ENCODE data around the gene DPEP3.
A peak's percentile ranks its signal among the peaks of the same experiment; 100 is the strongest.
"Not testable (repeated sequence)": the region's sequence is repeated elsewhere in the genome, so short reads cannot be mapped to it uniquely, and the experiment has no call there.

Gene DPEP3

DNA sequence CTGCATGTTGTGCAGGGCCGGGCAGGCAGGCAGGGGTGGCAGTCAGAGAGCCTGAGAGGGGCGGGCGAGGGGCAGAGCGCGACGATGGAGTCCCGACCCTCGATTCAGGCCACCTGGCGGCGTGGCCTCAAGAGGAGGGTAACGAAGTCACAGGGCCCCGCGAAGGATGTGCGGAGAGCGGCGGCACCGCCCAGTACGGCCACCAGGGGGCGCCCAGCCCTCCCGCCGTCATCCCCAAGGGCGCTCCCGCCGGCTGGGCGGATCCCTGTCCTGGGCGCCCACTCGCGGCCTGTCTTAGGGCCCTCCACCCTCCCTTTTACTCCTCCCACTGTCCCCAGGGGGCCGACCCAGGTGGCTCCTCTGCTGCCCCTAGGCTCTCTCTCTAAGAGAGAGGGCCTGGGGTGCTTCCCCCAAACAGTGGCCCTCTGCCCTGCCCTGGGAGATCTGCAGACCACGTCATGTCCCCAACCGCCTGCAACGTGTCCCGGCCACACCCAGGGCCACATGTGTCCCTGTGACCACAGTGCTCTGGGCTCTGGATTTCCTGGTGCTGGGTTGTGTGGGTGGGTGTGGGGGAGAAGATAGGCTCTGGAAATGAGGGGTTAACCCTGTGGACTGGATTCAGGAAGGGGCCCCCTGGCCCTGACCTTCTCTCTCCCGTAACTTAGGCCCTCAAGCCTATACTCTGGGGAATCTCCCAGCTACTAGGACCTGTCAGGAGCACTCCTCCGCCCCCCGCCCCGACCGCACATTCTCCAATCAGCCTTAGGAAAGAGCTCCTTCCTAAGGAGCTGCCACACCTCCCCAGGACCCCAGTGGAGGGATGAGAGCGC is 13.1 kb upstream of the DPEP3 start:
- DNase-seq: peak; percentile 25

DNA sequence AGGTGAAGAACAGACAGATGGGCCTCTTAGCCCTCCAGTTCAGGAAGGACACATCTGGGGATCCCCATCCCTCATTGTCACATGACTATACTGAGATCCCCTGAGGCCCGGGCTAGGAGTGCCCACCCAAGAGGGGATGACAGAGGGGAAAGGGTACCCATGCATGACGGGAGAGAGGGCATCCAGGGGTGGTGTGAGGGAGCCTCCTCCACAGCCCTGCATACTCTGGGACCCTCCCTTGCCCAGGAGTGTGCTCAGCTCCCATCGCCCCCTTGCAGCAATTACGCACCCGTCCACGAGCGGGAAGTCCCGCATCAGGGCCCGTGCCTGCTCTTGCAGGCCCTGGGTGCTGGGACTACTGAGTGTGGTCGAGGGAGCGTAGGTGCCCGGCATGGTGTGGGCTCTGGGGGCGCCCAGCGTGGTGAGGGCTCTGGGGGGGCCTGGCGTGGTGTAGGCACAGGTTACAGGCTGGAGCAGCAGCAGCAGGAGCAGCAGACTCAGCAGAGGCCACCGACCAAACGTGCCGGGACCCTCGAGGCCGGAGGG is 12.4 kb upstream of the DPEP3 start:
- no peak for DNase-seq

DNA sequence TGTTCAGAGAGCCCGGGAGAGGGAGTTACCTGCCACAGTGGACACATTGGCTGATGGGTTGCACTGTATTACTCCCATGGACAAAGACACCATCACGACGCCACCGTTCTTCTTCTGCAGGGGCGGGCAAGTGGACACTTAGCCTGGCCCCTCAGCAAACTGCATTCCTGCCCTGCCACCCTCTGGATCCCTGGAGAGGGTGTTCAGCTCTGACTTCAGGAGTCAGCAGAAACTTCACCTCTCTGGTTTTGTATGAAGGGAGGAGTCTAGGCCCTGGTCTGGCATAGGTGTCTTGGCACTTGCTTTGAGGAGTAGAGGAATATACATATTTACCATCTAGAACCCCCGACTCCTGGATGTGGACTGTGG is 9.7 kb upstream of the DPEP3 start:
- no peak for DNase-seq

DNA sequence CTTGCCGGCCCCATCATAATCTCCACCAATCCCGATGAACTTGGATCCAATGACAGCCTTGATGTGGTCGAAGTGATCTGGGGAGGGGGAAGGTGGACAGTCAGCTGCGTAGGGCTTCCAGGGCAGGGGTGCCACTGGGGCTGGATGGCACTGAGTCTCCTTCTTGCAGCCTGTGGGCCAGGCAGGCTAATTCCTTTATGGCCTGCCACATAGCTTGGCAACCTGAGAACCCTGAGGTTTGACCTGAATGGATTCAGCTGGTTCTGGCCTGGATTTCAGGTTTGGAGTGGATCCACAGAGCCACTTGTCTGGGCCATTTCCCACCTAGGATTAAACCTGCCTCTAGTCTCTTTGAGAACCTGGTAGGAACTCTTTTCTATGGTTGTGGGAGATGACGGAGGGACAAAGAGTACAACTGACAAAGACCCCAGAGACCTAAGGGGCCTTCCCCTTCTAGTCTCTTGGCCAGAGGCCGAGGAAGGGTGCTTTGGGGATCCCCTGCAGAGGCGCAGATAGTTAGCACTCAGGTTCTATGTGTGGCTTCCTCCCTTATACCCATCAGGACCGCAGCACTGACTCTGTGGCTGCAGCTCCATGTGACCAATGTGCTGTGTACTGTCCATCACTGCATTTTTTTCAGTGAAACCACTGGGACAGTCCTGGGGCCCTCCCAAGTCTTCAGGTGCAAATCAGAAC is 9.2 kb upstream of the DPEP3 start:
- no peak for DNase-seq

DNA sequence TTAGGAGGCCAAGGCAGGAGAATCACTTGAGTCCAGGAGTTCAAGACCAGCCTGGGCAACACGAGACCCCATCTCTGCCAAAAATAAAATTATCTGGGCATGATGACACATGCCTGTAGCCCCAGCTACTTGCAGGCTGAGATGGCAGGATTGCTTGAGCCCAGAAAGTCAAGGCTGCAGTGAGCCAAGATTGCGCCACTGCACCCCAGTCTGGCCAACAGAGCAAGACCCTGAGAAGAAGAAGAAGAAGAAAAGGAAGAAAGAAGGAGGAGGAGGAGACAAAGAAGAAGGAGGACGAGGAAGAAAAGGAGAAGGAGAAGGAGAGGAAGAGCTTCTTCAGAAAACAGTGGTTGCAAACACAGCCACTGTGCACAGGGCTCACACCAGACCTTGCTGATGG is 8.4 kb upstream of the DPEP3 start:
- DNase-seq: no peak

DNA sequence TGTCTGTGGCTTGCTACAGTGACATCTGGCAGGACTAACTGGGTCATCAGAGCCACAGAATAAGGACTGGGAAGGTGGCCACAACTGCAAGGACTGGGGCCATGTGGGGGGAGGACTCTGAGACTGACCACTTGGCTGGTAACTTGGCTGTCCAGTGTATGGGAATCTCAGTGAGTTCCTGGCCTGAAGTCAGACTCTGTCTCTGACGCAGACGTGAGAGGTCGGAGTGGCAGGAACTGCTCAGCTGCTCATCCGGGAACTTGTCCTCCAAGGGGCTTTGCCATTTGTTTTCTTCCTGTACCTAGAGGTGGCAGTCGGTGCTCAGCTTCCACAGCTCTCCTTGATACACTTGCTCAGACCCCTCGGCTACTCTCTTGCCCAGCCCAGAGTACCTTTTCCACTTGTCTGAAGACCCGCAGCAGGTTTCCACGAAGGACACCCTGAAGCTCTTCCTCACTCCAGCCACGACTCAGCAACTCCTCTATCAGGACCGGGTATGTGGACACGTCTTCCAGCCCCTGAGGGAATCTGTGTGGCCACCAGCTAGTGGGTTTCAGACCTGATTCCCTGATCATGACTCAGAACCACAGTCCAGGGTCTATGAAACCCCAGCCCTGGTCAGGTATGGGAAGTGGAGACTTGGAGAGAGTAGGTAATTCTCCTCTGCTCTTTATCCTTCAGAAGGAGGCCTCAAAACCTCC is 7.3 kb upstream of the DPEP3 start:
- DNase-seq: no peak

DNA sequence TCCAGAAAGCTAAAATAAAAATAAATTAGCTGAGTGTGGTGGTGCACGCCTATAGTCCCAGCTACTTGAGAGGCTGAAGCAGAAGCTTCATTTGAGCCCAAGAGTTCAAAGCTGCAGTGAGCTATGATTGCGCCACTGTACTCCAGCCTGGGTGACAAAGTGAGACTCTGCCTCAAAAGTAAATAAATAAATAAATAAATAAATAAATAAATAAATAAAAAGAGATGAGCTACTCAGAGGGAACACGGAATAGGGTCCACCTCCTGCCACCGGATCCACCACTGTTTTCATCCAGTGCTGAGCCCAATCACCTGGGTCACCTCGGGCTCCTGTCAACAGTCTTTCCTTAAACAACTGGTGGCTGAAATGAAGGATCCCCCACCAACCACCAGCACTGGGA is 6.7 kb upstream of the DPEP3 start:
- DNase-seq: no peak

DNA sequence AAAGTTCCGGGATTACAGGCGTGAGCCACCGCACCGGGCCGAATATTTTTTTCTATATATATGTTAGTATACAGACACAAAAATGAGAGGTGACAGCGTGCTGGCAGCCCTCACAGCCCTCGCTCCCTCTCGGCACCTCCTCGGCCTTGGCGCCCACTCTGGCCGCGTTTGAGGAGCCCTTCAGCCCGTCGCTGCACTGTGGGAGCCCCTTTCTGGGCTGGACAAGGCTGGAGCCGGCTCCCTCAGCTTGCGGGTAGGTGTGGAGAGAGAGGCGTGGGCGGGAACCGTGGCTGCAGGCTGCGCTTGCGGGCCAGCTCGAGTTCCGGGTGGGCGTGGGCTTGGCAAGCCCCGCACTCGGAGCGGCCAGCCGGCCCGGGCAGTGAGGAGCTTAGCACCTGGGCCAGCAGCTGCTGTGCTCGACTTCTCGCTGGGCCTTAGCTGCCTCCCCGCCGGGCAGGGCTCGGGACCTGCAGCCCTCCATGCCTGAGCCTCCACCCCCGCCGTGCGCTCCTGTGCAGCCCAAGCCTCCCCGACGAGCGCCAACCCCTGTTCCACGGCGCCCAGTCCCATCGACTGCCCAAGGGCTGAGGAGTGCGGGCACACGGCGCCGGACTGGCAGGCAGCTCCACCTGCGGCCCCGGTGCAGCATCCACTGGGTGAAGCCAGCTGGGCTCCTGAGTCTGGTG is 1.9 kb upstream of the DPEP3 start:
- no peak for DNase-seq

DNA sequence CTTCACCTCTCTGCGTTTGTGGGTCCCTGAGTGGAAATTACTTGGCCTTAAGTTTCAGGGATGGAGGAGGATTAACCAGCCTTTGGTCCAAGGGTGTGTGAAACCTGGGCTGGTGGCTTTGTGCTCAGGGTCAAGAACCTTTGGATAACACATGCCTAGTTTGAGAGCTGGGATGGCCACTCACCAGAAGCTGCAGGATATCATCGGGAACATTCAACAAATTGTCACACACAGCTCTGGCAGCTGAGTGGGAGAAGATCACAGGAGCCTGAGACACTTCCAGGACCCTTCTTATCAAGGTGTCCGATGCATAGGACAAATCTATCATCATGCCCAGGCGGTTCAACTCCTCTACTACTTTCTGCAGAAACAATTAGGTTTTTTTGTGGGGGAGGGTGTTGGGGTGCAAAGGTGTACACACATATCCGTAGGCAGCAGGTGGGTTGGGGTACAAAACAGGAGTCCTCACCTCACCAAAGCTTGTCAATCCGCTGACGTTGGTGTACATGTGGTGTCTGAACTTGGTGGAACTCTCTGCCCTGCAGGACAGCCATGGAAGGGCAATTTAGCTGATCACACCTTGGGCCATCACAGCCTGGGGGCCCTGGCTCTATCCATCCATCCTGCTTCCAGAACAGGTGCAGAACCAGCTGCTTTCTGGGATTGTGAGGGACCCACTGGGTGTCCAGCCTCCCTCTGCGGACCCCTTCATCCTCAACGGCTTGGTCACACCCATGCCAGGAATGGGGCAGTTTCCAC is 2.7 kb downstream of the DPEP3 start:
- no peak for DNase-seq

DNA sequence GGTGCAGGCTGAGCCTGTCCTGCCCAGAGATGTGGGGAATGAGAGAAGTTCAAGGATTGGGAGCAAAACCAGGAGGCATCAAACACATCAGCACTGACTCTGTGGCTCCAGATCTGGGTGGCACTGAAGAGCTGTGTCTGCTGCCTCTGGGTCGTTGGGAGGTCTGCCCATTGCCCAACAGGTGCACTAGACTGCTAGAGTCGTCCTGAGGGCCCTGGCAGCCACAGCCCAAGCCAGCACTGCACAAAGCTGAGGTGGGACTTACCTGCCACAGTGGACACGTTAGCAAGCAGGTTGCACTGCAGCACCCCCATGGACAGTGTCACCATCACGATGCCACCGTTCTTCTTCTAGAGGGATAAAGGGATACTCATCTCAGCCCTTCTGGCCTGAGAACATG is 3.3 kb downstream of the DPEP3 start:
- DNase-seq: no peak

DNA sequence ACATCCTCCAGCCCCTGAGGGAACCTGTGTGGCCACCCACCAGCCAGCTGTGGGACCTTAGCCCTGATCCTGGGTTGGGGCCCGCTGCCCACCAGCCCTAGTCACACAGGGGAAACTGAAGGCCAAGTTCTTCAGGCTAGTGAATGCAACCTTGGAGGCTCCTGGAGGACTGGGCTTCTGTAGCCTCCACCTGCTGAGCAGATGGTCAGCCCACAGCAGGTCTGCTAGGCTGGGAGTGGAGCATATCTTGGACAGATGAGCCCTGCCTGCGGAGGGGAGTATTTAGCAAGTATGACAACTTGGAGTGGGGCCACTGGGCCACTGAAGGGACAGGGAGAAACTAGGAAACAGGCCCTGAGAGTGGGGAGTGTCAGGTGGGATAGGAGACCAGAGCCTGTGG is 4.1 kb downstream of the DPEP3 start:
- DNase-seq: no peak

DNA sequence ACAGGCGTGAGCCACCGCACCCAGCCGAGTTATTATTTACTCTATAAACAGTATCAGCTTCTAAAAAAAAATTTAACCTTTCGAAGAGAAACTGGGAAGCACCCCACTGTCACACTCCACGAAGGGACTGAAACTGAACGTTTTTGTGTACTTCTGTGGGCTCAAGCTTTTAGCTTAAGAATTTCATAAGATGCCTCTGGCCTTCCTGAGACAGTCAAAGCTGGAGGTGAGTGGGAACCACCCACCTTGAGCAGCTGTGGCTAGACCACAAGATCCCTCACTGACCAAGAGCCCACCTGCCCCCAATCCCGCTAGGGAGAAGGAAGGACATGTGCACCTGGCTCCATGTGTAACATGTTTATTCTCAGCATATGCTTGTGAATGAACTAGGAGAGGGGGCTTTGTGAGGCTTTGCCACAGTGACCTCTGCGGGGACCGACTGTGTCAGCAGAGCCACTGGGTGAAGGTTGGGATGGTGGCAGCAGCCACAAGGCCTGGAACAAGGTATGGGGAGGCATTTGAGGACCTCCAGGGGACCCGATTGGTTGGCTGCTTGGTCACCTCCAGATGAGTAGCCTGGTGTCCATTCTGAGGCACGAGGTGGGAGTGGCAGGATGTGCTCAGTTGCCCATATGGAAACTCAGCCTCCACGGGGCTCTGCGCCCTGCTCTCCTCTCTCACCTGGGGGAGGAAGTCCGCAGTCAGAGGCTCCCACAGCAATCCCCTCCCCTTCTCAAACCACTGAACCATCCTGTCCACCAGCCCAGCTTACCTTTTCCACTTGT is 4.8 kb downstream of the DPEP3 start:
- no peak for DNase-seq

DNA sequence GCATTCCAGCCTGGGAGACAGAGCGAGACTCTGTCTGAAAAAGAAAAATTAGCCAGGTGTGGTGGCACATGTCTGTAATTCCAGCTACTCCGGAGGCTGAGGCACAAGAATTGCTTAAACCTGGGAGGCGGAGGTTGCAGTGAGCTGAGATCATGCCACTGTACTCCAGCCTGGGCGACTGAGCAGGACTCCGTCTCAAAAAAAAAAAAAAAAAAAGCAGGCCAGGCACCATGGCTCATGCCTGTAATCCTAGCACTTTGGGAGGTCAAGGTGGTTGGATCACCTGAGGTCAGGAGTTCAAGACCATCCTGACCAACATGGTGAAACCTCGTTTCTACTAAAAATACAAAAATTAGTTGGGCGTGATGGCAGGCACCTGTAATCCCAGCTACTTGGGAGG is 8.0 kb downstream of the DPEP3 start:
- not testable (repeated sequence) for DNase-seq

DNA sequence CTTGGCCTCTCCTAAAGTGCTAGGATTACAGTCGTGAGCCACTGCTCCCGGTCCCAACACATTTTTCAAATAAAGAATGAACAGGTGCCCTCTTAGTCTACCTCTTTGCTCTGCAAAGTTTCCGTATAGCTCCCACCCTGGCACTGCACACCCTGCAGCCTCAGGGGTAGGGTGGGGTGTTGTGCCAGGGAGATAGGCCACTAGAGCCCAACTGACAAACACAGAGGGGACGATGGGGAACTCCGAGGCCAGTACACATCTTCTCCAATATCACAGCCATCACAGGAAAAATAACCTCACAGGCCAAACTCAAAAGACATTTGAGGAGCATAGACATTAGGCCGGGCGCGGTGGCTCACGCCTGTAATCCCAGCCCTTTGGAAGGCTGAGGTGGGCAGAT is 9.2 kb downstream of the DPEP3 start:
- DNase-seq: no peak

DNA sequence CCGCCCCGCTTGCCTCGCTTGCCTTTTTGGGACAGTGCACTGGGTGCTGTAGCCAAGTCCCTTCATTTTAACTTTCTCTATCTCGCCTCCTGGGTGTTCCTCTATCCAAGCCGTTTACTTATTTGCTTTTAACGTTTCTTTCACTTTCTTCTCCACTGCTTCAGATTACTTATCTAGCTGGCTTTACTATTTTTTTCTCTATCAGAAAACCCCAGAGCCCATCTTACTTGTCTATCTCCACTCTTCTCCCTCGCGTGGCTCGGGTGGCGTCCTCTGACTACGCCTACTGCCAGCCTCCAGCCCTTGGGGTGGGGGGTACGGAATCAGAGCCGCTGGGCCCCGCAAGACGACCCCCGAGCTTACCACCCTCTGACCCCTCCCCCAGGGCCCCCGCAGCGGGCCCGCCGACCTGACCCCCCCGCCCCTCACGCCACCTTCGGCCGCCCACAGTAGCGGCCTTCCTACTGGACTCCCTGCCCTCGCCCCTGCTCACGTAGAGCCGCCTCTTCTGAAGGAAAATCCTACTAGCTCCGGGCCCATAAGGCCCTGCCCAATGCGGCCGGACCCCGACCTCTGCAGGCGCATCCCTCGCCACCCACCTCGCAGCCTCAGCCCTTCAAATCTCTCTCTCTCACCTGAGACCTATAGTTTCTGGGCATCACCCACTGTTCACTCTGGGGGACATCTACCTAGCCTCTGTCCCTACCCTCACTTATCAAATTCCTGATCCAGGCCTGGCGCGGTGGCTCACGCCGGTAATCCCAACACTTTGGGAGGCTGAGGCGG is 10.9 kb downstream of the DPEP3 start:
- no peak for DNase-seq

DNA sequence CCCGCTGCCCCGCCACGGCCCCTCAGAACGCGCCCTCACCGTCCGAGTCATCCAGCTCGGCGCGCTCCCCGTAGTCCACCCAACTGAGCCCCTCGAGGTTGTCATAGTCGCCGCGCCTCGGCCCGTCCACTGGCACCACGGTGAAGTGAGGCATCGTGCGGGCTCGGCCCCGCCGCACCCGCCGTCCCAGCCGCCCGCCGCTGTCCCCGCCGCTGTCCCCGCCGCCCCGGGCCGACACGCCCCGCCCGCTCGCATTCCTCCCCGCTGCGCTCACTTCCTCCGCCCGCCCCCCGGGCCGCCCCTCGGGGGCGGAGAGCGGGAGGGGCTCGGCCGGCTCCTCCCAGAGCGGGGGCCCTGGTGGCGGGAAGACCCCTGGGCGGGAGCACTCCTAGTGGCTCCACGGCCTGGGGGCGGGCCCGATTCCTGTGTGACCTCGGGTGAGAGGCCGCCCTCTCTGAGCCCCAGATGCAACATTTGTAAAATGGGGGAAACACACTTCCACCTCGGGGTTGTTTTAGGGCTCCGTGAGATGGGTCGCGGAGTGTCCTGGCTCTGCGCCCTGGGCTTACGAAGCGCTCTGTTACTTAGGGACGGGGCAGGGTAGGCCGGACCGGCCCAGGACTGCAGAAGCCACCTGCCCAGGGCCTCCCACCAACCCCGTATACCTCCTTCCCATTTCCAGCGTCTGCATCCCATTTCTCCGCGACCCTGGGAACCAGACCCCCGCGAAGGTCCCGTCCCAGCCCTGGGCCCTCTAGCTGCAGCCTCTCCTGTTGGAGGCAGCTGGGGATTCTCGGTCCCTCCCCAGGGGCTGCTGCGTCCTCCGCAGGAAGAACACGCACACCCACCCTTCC is 11.7 kb downstream of the DPEP3 start, which contains the start of gene SLC12A4:
SLC12A4 (minus strand) TSS at position 238 of the 854 bp plus-strand sequence; CDS start at position 154, 84 bp downstream.
- peak; percentile 28 for DNase-seq

DNA sequence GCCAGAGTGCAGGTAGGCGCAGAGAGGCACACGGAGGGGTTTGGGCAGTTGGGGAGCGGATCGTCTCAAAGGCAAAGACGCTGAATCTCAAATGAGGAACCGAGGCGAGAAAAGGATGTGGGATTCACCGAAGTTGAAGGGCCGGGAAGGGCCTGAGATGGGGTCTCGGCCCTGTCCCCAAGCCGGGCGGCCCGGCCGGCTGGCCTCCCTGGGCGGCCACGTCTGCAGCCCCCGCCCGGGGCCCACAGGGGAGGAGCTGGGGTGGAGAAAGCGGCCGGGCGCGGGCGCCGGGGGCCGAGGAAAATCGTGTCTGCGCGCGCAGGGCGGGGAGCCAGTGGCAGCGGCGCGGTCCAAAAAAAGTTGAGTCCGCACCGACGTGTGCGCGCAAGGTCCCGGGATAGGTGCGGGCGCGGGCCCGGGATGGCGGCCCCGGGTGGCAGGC is 12.3 kb downstream of the DPEP3 start:
- no peak for DNase-seq

DNA sequence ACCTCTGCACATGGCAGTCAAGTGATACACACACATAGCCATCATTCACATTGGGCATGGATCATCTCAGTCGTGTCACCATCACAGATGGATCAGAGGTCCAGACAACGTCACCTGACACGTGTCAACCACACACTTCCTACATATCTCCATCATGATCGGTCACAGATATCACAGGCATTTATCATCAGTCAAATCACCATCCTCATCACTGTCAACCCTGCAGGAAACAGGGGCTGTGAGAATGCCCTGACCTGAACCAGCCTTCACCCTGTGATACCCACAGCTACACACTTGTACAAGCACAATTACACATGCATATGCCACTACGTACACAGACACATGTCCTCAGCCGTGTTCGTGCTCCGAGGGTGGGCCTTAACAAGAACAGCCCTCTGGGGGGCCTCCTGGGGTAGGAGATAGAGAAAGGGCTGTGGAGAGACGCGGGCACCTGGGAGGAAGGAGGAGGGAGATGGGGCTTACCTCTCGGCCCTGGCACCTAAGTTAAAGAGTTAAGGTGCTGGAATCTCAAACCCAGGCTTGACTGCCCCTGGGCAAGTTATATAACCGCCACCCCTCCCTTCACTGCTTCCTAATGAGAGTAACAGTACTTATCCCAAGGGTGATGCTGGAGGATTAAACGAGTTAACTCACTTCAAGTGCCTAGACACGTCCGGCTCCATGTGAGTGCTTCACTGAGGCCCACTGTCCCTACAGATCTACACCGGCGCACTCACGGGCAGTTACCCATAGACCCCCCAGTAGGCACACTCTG is 12.9 kb downstream of the DPEP3 start:
- DNase-seq: no peak

Measured in NCI-H774 (cell line).